Fibroblast of lung (primary cell): ENCODE results near the gene UTP4. TPM values are rescaled to one million over a fixed set of nuclear protein-coding genes. Genes with fewer than 3 reads are reported as not detected.

Experiments used
- DNase-seq, 2 donors: peaks; one replicate each; pipeline versions ENCODE4 v3.0.0 to v3.0.0-alpha.2; 2010; ENCODE audit warnings: low read depth in 2 of 2
- H2AFZ ChIP-seq: 2 replicates; pipeline ENCODE4 v1.5.1; 2012; ENCODE audit warnings: low read length, control low read depth, inconsistent platforms
- H3K27ac ChIP-seq: 2 replicates; pipeline ENCODE4 v1.5.1; 2011; ENCODE audit warnings: low read length, control low read depth; ENCODE audit not compliant: insufficient read depth
- H3K27me3 ChIP-seq: 2 replicates; pipeline ENCODE4 v1.5.1; 2011; ENCODE audit warnings: mild to moderate bottlenecking, low read length; ENCODE audit not compliant: control insufficient read depth, insufficient read depth
- H3K36me3 ChIP-seq: 2 replicates; pipeline ENCODE4 v1.5.1; 2011; ENCODE audit warnings: low read length; ENCODE audit not compliant: control insufficient read depth, insufficient read depth
- H3K4me1 ChIP-seq: 2 replicates; pipeline ENCODE4 v1.5.1; 2011; ENCODE audit warnings: low read length; ENCODE audit not compliant: control insufficient read depth, insufficient read depth; ENCODE audit errors: extremely low read depth
- H3K4me2 ChIP-seq: 2 replicates; pipeline ENCODE4 v1.5.1; 2011; ENCODE audit warnings: low read length, control low read depth; ENCODE audit not compliant: insufficient read depth; ENCODE audit errors: extremely low read depth
- H3K4me3 ChIP-seq, 4 experiments: fragments of 200-600 bp in 1 of 4; sonication (generic) in 1 of 4; replicated peaks in 1 of 4; 2 replicates each; pipeline ENCODE4 v1.5.1; 2011 to 2016; ENCODE audit warnings: low read length in 4 of 4, low read depth in 3 of 4, mild to moderate bottlenecking in 3 of 4, control low read depth in 2 of 4, inconsistent platforms in 1 of 4, mixed read lengths in 1 of 4; ENCODE audit not compliant: insufficient read depth in 1 of 4; ENCODE audit errors: control extremely low read depth in 1 of 4
- H3K79me2 ChIP-seq: 2 replicates; pipeline ENCODE4 v1.5.1; 2012; ENCODE audit warnings: mild to moderate bottlenecking, low read length, inconsistent platforms; ENCODE audit not compliant: control insufficient read depth, insufficient read depth
- H3K9ac ChIP-seq: 2 replicates; pipeline ENCODE4 v1.5.1; 2011; ENCODE audit warnings: mild to moderate bottlenecking, low read length, control low read depth; ENCODE audit not compliant: insufficient read depth
- H3K9me3 ChIP-seq: 2 replicates; pipeline ENCODE4 v1.5.1; 2012; ENCODE audit warnings: low read depth, low read length; ENCODE audit not compliant: control insufficient read depth, insufficient read depth
- H4K20me1 ChIP-seq: 2 replicates; pipeline ENCODE4 v1.5.1; 2011; ENCODE audit warnings: low read length; ENCODE audit not compliant: control insufficient read depth, insufficient read depth; ENCODE audit errors: extremely low read depth
- EZH2 ChIP-seq: IDR thresholded peaks from 2 replicates; pipeline ENCODE4 v1.5.1; 2012; ENCODE audit warnings: low read length, control low read depth, mild to moderate bottlenecking; ENCODE audit errors: missing control alignments
- polyA plus RNA-seq, 2 donors: library from polyadenylated mRNA; depleted of rRNA in 1 of 2; stranded (reverse) in 1 of 2; unstranded in 1 of 2; fragments of >200 nt; gene quantifications; 2 replicates each; pipeline ENCODE4 v1.2.1, GENCODE V29; 2011 to 2012; ENCODE audit warnings: missing spikeins in 1 of 2
- total RNA-seq: library from RNA; depleted of rRNA; stranded (reverse); fragments of >200 nt; gene quantifications from 2 replicates; pipeline ENCODE4 v1.2.1, GENCODE V29; 2014
- TF ChIP-seq, protein P1 (sequence below), 2 donors: IDR thresholded peaks in 1 of 2; conservative IDR thresholded peaks in 1 of 2; 1 replicate in 1 of 2; 2 replicates in 1 of 2; pipeline ENCODE4 v1.5.1; 2011 to 2012; ENCODE audit warnings: low read length in 2 of 2, control low read depth in 1 of 2, inconsistent platforms in 1 of 2, low read depth in 1 of 2, mild to moderate bottlenecking in 1 of 2

UTP4 gene
- total and polyA plus RNA-seq, 2 donors (not counting 1 experiment from before 2014, with no cell fraction given) = 14.4 to 56.5 TPM

DNA sequence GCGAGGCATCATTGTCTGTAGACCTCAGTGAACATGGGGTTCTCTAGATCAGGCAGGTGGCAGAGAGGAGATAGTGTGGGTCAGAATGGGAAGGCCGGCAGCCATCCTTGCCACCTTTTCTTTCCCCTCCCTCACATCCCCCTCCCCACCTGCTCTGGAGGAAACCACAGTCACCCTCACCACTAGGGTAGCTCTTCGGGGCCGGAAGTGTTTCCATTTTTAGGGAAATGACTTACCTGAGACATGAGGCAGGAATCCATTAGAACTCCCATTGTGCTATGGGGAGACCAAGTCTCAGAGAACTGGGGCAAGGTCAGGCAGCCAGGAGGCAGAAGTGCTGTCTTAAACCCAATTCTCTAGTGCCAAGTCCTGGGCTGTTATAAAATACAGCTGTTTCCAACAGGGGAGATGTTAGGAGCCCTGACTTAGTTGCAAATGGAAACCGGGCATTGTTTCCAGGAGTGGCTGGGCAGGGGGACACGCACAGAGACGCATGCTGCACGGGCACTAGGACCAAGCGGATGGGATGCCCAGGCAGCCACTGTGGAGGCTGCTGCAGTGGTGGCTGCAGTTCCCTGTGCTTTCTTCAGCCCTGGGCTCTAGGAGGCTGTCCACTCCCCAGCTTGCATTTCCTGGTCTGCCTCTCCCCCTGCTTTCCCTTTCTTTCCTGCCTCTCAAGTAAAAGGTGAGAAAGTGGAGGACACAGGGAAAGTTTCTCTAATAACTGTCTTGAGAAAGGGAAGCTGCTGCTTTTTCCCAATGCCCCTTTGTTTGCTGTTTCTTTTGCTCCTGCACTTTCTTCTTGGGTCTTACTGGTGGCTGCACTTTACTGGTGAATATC lies 24.2 kb upstream of the UTP4 start:
- H3K79me2 ChIP-seq = no peaks in the 10 kb centered on the region
- DNase-seq = no peak
- no peak overlapping the region for H3K4me2 ChIP-seq
- no peaks in the 10 kb centered on the region for H4K20me1 ChIP-seq
- H3K36me3 ChIP-seq = peaks cover 2% of the 10 kb centered on the region
- H3K9ac ChIP-seq = no peak overlapping the region
- peaks cover 5% of the 10 kb centered on the region for H3K4me1 ChIP-seq
- no peaks in the 10 kb centered on the region for H3K9me3 ChIP-seq
- H3K4me3 ChIP-seq = no peak overlapping the region
- no peaks in the 10 kb centered on the region for H3K27me3 ChIP-seq
- TF ChIP-seq EZH2 = no peak
- TF ChIP-seq, protein P1, sequence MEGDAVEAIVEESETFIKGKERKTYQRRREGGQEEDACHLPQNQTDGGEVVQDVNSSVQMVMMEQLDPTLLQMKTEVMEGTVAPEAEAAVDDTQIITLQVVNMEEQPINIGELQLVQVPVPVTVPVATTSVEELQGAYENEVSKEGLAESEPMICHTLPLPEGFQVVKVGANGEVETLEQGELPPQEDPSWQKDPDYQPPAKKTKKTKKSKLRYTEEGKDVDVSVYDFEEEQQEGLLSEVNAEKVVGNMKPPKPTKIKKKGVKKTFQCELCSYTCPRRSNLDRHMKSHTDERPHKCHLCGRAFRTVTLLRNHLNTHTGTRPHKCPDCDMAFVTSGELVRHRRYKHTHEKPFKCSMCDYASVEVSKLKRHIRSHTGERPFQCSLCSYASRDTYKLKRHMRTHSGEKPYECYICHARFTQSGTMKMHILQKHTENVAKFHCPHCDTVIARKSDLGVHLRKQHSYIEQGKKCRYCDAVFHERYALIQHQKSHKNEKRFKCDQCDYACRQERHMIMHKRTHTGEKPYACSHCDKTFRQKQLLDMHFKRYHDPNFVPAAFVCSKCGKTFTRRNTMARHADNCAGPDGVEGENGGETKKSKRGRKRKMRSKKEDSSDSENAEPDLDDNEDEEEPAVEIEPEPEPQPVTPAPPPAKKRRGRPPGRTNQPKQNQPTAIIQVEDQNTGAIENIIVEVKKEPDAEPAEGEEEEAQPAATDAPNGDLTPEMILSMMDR (conservative IDR thresholded peaks at IDR 0.05 in 1 of 2, IDR thresholded peaks at IDR 0.05 in 1 of 2; ENCODE audit: low read depth in 1 of 2, low read length in 2 of 2) = no peak
- H3K27ac ChIP-seq = no peak overlapping the region
- no peak overlapping the region for H2AFZ ChIP-seq

DNA sequence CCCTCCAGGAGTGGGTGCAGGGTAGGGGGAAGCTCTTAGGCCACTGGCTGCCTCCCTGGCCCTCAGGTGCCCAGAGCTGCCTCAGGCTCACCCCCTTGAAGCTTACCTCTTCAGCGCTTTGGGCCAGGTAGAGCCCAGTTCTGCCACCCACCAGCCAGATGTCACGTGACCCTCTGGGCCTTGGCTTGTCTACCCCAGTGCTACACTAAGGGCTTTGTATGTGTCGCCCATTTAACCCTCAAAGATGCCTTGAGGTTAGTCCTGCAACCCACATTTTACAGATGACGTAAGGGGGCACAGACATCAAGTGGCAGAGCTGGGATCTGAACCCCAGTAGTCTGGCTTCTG lies 23.6 kb upstream of the UTP4 start:
- H3K4me3 ChIP-seq = no peak overlapping the region
- no peak overlapping the region for H2AFZ ChIP-seq
- H3K36me3 ChIP-seq = peaks cover 2% of the 10 kb centered on the region
- no peaks in the 10 kb centered on the region for H3K79me2 ChIP-seq
- H3K27me3 ChIP-seq = no peaks in the 10 kb centered on the region
- no peaks in the 10 kb centered on the region for H4K20me1 ChIP-seq
- no peak overlapping the region for H3K4me2 ChIP-seq
- no peak overlapping the region for H3K9ac ChIP-seq
- TF ChIP-seq EZH2 = no peak
- TF ChIP-seq, protein P1 (conservative IDR thresholded peaks at IDR 0.05 in 1 of 2, IDR thresholded peaks at IDR 0.05 in 1 of 2; ENCODE audit: low read depth in 1 of 2, low read length in 2 of 2) = no peak
- H3K27ac ChIP-seq = no peak overlapping the region
- peaks cover 5% of the 10 kb centered on the region for H3K4me1 ChIP-seq
- H3K9me3 ChIP-seq = no peaks in the 10 kb centered on the region
- DNase-seq = no peak

DNA sequence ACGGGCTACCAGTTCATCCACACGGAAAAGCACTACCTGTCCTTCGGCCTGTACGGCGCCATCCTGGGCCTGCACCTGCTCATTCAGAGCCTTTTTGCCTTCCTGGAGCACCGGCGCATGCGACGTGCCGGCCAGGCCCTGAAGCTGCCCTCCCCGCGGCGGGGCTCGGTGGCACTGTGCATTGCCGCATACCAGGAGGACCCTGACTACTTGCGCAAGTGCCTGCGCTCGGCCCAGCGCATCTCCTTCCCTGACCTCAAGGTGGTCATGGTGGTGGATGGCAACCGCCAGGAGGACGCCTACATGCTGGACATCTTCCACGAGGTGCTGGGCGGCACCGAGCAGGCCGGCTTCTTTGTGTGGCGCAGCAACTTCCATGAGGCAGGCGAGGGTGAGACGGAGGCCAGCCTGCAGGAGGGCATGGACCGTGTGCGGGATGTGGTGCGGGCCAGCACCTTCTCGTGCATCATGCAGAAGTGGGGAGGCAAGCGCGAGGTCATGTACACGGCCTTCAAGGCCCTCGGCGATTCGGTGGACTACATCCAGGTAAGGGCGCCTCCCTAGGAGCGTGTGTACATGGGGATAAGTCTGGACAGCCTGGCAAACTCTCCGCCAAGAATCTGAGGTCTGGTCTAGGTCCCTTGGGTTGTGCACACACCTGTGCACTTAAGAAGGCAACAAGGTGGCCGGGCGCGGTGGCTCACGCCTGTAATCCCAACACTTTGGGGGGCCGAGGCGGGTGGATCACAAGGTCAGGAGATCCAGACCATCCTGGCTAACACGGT lies 22.8 kb upstream of the UTP4 start:
- Histone ChIP-seq H3K4me1 (peaks cover 5% of the 10 kb centered on the region), H3K9me3 (no peaks in the 10 kb centered on the region), H3K4me2 (no peak overlapping the region), H3K27me3 (no peaks in the 10 kb centered on the region), H3K27ac (no peak overlapping the region), H3K4me3 (no peak overlapping the region), H4K20me1 (no peaks in the 10 kb centered on the region), H3K79me2 (no peaks in the 10 kb centered on the region), H2AFZ (no peak overlapping the region), H3K9ac (no peak overlapping the region), H3K36me3 (peaks cover 2% of the 10 kb centered on the region)
- DNase-seq = no peak
- no peak for TF ChIP-seq EZH2
- TF ChIP-seq, protein P1 (conservative IDR thresholded peaks at IDR 0.05 in 1 of 2, IDR thresholded peaks at IDR 0.05 in 1 of 2; ENCODE audit: low read depth in 1 of 2, low read length in 2 of 2) = no peak
